ENCODE results near the gene ILF3. TPM values are rescaled to one million over a fixed set of nuclear protein-coding genes. Genes with fewer than 3 reads are reported as not detected.
A peak's percentile ranks its signal among the peaks of the same experiment; 100 is the strongest.

The ILF3 gene
- total and polyA plus RNA-seq, 2 of the 13 experiments (the other 11 are each of a cell fraction or from before 2014, with no cell fraction given), result 120 to 173 TPM

GRCh38 chr19:10640361-10640760 is 13.8 kb upstream of the ILF3 start (continued):
- TF ChIP-seq FOXP1 (IDR thresholded peaks at IDR 0.05) (no peak), FOXP1 (CRISPR knock-in tag; IDR thresholded peaks at IDR 0.05) (peak; percentile 55), ARID5B (CRISPR knock-in tag; IDR thresholded peaks at IDR 0.05) (peak; percentile 57), ZNF670 (CRISPR knock-in tag; IDR thresholded peaks at IDR 0.05; ENCODE audit: borderline replicate concordance) (no peak), CC2D1A (CRISPR knock-in tag; IDR thresholded peaks at IDR 0.05) (no peak), NCOA1 (CRISPR knock-in tag; IDR thresholded peaks at IDR 0.05) (no peak), ZBTB10 (CRISPR knock-in tag; IDR thresholded peaks at IDR 0.05; ENCODE audit: borderline replicate concordance) (no peak), ZBTB7B (CRISPR knock-in tag; IDR thresholded peaks at IDR 0.05) (no peak), ZNF577 (CRISPR knock-in tag; IDR thresholded peaks at IDR 0.05; ENCODE audit: borderline replicate concordance, low read depth) (no peak), MLXIP (CRISPR knock-in tag; IDR thresholded peaks at IDR 0.05; ENCODE audit: borderline replicate concordance) (no peak), SP2 (CRISPR knock-in tag; IDR thresholded peaks at IDR 0.05) (no peak), FOXP4 (CRISPR knock-in tag; IDR thresholded peaks at IDR 0.05) (peak; percentile 70), MEIS1 (CRISPR knock-in tag; IDR thresholded peaks at IDR 0.05; ENCODE audit: borderline replicate concordance) (no peak), MYC (CRISPR knock-in tag; IDR thresholded peaks at IDR 0.05; ENCODE audit: borderline replicate concordance) (no peak), ZBTB49 (CRISPR knock-in tag; IDR thresholded peaks at IDR 0.05; ENCODE audit: borderline replicate concordance) (no peak), SP5 (CRISPR knock-in tag; IDR thresholded peaks at IDR 0.05; ENCODE audit: borderline replicate concordance, low read depth) (peak; percentile 71; the same call in 1 of the 2 replicates)

Measured in HepG2 (cell line).